ENCODE measurements around the gene RARRES1.

Gene RARRES1

GRCh38 chr3:158731938-158732855 is at the start of gene RARRES1:
TSS of gene RARRES1 (minus strand) at chr3:158732457. CDS start at chr3:158732415, 42 bp downstream.
- DNase-seq (ENCODE audit: low read depth, low spot score), result no peak
- no peak within 1 kb of the TSS for H3K27ac ChIP-seq

- no peak for DNase-seq (ENCODE audit: low read depth, low spot score)
- H3K27ac ChIP-seq, result no peak overlapping the region
Measured at GRCh38 chr3:158781849-158782248, 49.6 kb upstream of the RARRES1 start.

GRCh38 chr3:158781191-158781590 is 48.9 kb upstream of the RARRES1 start:
- DNase-seq (ENCODE audit: low read depth, low spot score), result no peak

GRCh38 chr3:158780766-158781165 is 48.5 kb upstream of the RARRES1 start:
- no peak overlapping the region for H3K27ac ChIP-seq
- no peak for DNase-seq (ENCODE audit: low read depth, low spot score)

More at GRCh38 chr3:158781191-158781590, 48.9 kb upstream of the RARRES1 start:
- no peak overlapping the region for H3K27ac ChIP-seq

- no peak overlapping the region for H3K27ac ChIP-seq
- no peak for DNase-seq (ENCODE audit: low read depth, low spot score)
Measured at GRCh38 chr3:158777161-158777873, 45.1 kb upstream of the RARRES1 start.

GRCh38 chr3:158776531-158776930 is 44.3 kb upstream of the RARRES1 start:
- H3K27ac ChIP-seq, result no peak overlapping the region
- DNase-seq (ENCODE audit: low read depth, low spot score), result no peak

GRCh38 chr3:158775426-158776410 is 43.5 kb upstream of the RARRES1 start:
- no peak for DNase-seq (ENCODE audit: low read depth, low spot score)
- H3K27ac ChIP-seq, result no peak overlapping the region

GRCh38 chr3:158774965-158775364 is 42.7 kb upstream of the RARRES1 start:
- H3K27ac ChIP-seq, result peak overlapping the region; percentile 36

GRCh38 chr3:158773845-158774830 is 41.9 kb upstream of the RARRES1 start:
- peak overlapping the region; percentile 36 for H3K27ac ChIP-seq
- DNase-seq (ENCODE audit: low read depth, low spot score), result no peak

More at GRCh38 chr3:158774965-158775364, 42.7 kb upstream of the RARRES1 start:
- DNase-seq (ENCODE audit: low read depth, low spot score), result no peak

GRCh38 chr3:158773166-158773565 is 40.9 kb upstream of the RARRES1 start:
- H3K27ac ChIP-seq, result peak overlapping the region; percentile 36
- DNase-seq (ENCODE audit: low read depth, low spot score), result no peak

- no peak for DNase-seq (ENCODE audit: low read depth, low spot score)
- H3K27ac ChIP-seq, result peak overlapping the region; percentile 57
Measured at GRCh38 chr3:158771982-158772381, 39.7 kb upstream of the RARRES1 start.

GRCh38 chr3:158771577-158771976 is 39.3 kb upstream of the RARRES1 start:
- DNase-seq (ENCODE audit: low read depth, low spot score), result no peak
- H3K27ac ChIP-seq, result peak overlapping the region; percentile 57

- peak overlapping the region; percentile 57 for H3K27ac ChIP-seq
- DNase-seq (ENCODE audit: low read depth, low spot score), result no peak
Measured at GRCh38 chr3:158770741-158771350, 38.6 kb upstream of the RARRES1 start.

- DNase-seq (ENCODE audit: low read depth, low spot score), result no peak
- peak overlapping the region; percentile 57 for H3K27ac ChIP-seq
Measured at GRCh38 chr3:158769952-158770740, 37.9 kb upstream of the RARRES1 start.

- H3K27ac ChIP-seq, result peak overlapping the region; percentile 57
- no peak for DNase-seq (ENCODE audit: low read depth, low spot score)
Measured at GRCh38 chr3:158769549-158769948, 37.3 kb upstream of the RARRES1 start.

GRCh38 chr3:158768881-158769543 is 36.8 kb upstream of the RARRES1 start:
- DNase-seq (ENCODE audit: low read depth, low spot score), result peak; percentile 73
- peak overlapping the region; percentile 57 for H3K27ac ChIP-seq

- H3K27ac ChIP-seq, result peak overlapping the region; percentile 57
- no peak for DNase-seq (ENCODE audit: low read depth, low spot score)
Measured at GRCh38 chr3:158768361-158768787, 36.1 kb upstream of the RARRES1 start.

All from epithelial cell of prostate (primary cell).